Tibial nerve (tissue), 4 donors: ENCODE measurements around the gene PDXDC1. TPM values are rescaled to one million over a fixed set of nuclear protein-coding genes. Genes with fewer than 3 reads are reported as not detected.
A peak's percentile ranks its signal among the peaks of the same experiment; 100 is the strongest.
"Not testable (repeated sequence)": the region's sequence is repeated elsewhere in the genome, so short reads cannot be mapped to it uniquely, and the experiment has no call there.

Source experiments
- DNase-seq, 2 donors: peaks; one replicate each; pipeline ENCODE4 v3.0.0-alpha.2; 2019; ENCODE audit warnings: low spot score in 2 of 2
- H3K27ac ChIP-seq, 4 donors: fragments of 200-600 bp; sonication (generic) in 3 of 4; one replicate each; pipeline ENCODE4 v1.5.1; 2017 to 2019; ENCODE audit warnings: mild to moderate bottlenecking in 1 of 4
- H3K27me3 ChIP-seq, 2 donors: fragments of 200-600 bp; sonication (generic) in 1 of 2; one replicate each; pipeline versions ENCODE4 v1.5.1 to v1.6.0; 2017 to 2019
- H3K36me3 ChIP-seq, 3 donors: fragments of 200-600 bp; sonication (generic); one replicate each; pipeline ENCODE4 v1.5.1; 2018 to 2019
- H3K4me1 ChIP-seq, 4 donors: fragments of 200-600 bp; sonication (generic) in 3 of 4; one replicate each; pipeline ENCODE4 v1.5.1; 2017 to 2019
- H3K4me3 ChIP-seq, 4 donors: fragments of 200-600 bp; sonication (generic) in 3 of 4; one replicate each; pipeline ENCODE4 v1.5.1; 2017 to 2019; ENCODE audit warnings: mild to moderate bottlenecking in 1 of 4, moderate library complexity in 1 of 4
- H3K9me3 ChIP-seq, 4 donors: fragments of 200-600 bp; sonication (generic) in 3 of 4; one replicate each; pipeline ENCODE4 v1.5.1; 2017 to 2019
- CTCF ChIP-seq, 5 experiments: fragments of 200-600 bp in 3 of 5; fragments of 450-650 bp in 2 of 5; sonication (generic) in 3 of 5; IDR thresholded peaks; one replicate each; pipeline ENCODE4 v1.5.1; 2016 to 2019; ENCODE audit warnings: antibody characterized with exemption in 5 of 5, mild to moderate bottlenecking in 3 of 5, moderate library complexity in 2 of 5
- WGBS, 2 donors: methylation state at CpG; one replicate each; pipeline ENCODE4 v1.1.5; 2018; 5-methylcytosine and 5-hydroxymethylcytosine counted together
- total RNA-seq, 4 donors: library from RNA; depleted of rRNA; stranded (reverse); fragments of >200 nt; gene quantifications; one replicate each; pipeline ENCODE4 v1.1.0, GENCODE V29; 2016

Gene PDXDC1
- total RNA-seq, 4 donors from 2014 or later, result 40.6 to 55.1 (median 52.6) TPM

- peak in 3 of 5 experiments; percentile 10 to 49 (median 21) for TF ChIP-seq CTCF (IDR thresholded peaks at IDR 0.05)
- whole genome bisulfite sequencing, 2 donors, result 31 to 35% methylated on average over 4 of the region's 4 CpGs
Measured at GRCh38 chr16:15022194-15022593, 47.4 kb downstream of the PDXDC1 start.

GRCh38 chr16:15023381-15024077 is 48.7 kb downstream of the PDXDC1 start:
- not testable (repeated sequence) for H3K9me3 ChIP-seq, H3K27me3 ChIP-seq, DNase-seq, H3K4me3 ChIP-seq
- Histone ChIP-seq H3K27ac (peak overlapping the region in 2 of 4 donors; percentile 4 to 77), H3K36me3 (peaks cover 0 to 63% (median 0%) of the 10 kb centered on the region in 3 donors), H3K4me1 (peaks cover 0 to 39% (median 2%) of the 10 kb centered on the region in 4 donors)
- 79 to 84% methylated on average over 13 of the region's 13 CpGs for WGBS, 2 donors

More at GRCh38 chr16:15022194-15022593, 47.4 kb downstream of the PDXDC1 start:
- not testable (repeated sequence) for H3K27me3 ChIP-seq, DNase-seq, H3K4me3 ChIP-seq, H3K27ac ChIP-seq, H3K9me3 ChIP-seq
- Histone ChIP-seq H3K4me1 (peaks cover 0 to 41% (median 2%) of the 10 kb centered on the region in 4 donors), H3K36me3 (peaks cover 0 to 59% (median 0%) of the 10 kb centered on the region in 3 donors)

- peak overlapping the region in 3 of 4 donors; percentile 50 to 77 (median 71) for H3K27ac ChIP-seq
- not testable (repeated sequence) for H3K4me3 ChIP-seq, DNase-seq, H3K9me3 ChIP-seq, H3K27me3 ChIP-seq
- H3K4me1 ChIP-seq, result peaks cover 0 to 46% (median 2%) of the 10 kb centered on the region in 4 donors
- 61 to 78% methylated on average over 1 of the region's 1 CpG for WGBS, 2 donors
- H3K36me3 ChIP-seq, result peaks cover 0 to 64% (median 0%) of the 10 kb centered on the region in 3 donors
Measured at GRCh38 chr16:15024858-15025199, 50.0 kb downstream of the PDXDC1 start.

- not testable (repeated sequence) for H3K27me3 ChIP-seq, DNase-seq, H3K9me3 ChIP-seq, H3K4me3 ChIP-seq
- Histone ChIP-seq H3K27ac (peak overlapping the region in 3 of 4 donors; percentile 50 to 77 (median 71)), H3K36me3 (peaks cover 0 to 64% (median 0%) of the 10 kb centered on the region in 3 donors), H3K4me1 (peaks cover 0 to 47% (median 2%) of the 10 kb centered on the region in 4 donors)
- WGBS, 2 donors, result 67 to 71% methylated on average over 14 of the region's 14 CpGs
Measured at GRCh38 chr16:15025234-15025951, 50.6 kb downstream of the PDXDC1 start.

- not testable (repeated sequence) for H3K27ac ChIP-seq
Measured at GRCh38 chr16:15027051-15027450, 52.2 kb downstream of the PDXDC1 start.

GRCh38 chr16:15027503-15028344 is 52.9 kb downstream of the PDXDC1 start:
- H3K4me3 ChIP-seq, H3K27me3 ChIP-seq, DNase-seq, H3K9me3 ChIP-seq: not testable (repeated sequence)
- Histone ChIP-seq H3K27ac (peak overlapping the region in 1 of 4 donors; percentile 1), H3K4me1 (peaks cover 0 to 40% (median 2%) of the 10 kb centered on the region in 4 donors), H3K36me3 (peaks cover 0 to 75% (median under 1%) of the 10 kb centered on the region in 3 donors)
- 79 to 83% methylated on average over 29 of the region's 29 CpGs for WGBS, 2 donors

More at GRCh38 chr16:15027051-15027450, 52.2 kb downstream of the PDXDC1 start:
- H3K4me3 ChIP-seq, H3K9me3 ChIP-seq, H3K27me3 ChIP-seq, DNase-seq: not testable (repeated sequence)
- 72 to 80% methylated on average over 4 to 6 of the region's 8 CpGs for whole genome bisulfite sequencing, 2 donors
- Histone ChIP-seq H3K4me1 (peaks cover 0 to 41% (median 2%) of the 10 kb centered on the region in 4 donors), H3K36me3 (peaks cover 0 to 73% (median 0%) of the 10 kb centered on the region in 3 donors)

- H3K36me3 ChIP-seq, result peaks cover 0 to 75% (median 6%) of the 10 kb centered on the region in 3 donors
Measured at GRCh38 chr16:15028345-15028715, 53.5 kb downstream of the PDXDC1 start.

GRCh38 chr16:15028801-15029698 is 54.2 kb downstream of the PDXDC1 start:
- Histone ChIP-seq H3K27ac (peak overlapping the region in 2 of 4 donors; percentile 0 to 39), H3K36me3 (peaks cover 0 to 77% (median 7%) of the 10 kb centered on the region in 3 donors), H3K4me1 (peaks cover 0 to 28% (median 2%) of the 10 kb centered on the region in 4 donors)
- DNase-seq, H3K4me3 ChIP-seq, H3K9me3 ChIP-seq, H3K27me3 ChIP-seq: not testable (repeated sequence)
- 77 to 81% methylated on average over 27 of the region's 27 CpGs for WGBS, 2 donors

More at GRCh38 chr16:15028345-15028715, 53.5 kb downstream of the PDXDC1 start:
- 86 to 90% methylated on average over 6 of the region's 6 CpGs for WGBS, 2 donors
- not testable (repeated sequence) for H3K27me3 ChIP-seq, DNase-seq, H3K4me3 ChIP-seq, H3K9me3 ChIP-seq
- Histone ChIP-seq H3K27ac (peak overlapping the region in 1 of 4 donors; percentile 39), H3K4me1 (peaks cover 0 to 34% (median 2%) of the 10 kb centered on the region in 4 donors)

- not testable (repeated sequence) for H3K4me3 ChIP-seq, H3K27me3 ChIP-seq, DNase-seq, H3K9me3 ChIP-seq
- Histone ChIP-seq H3K4me1 (peaks cover 0 to 23% (median 2%) of the 10 kb centered on the region in 4 donors), H3K36me3 (peaks cover 0 to 77% (median 9%) of the 10 kb centered on the region in 3 donors), H3K27ac (peak overlapping the region in 1 of 4 donors; percentile 2)
- 75 to 78% methylated on average over 6 of the region's 6 CpGs for WGBS, 2 donors
Measured at GRCh38 chr16:15029749-15030148, 54.9 kb downstream of the PDXDC1 start.
